ENCODE results near the gene FBXO39. TPM values are rescaled to one million over a fixed set of nuclear protein-coding genes. Genes with fewer than 3 reads are reported as not detected.
A peak's percentile ranks its signal among the peaks of the same experiment; 100 is the strongest.
"Not testable (repeated sequence)": the region's sequence is repeated elsewhere in the genome, so short reads cannot be mapped to it uniquely, and the experiment has no call there.

FBXO39 gene
- total RNA-seq: not detected in 2 replicates
- long read RNA-seq: 0 reads

DNA sequence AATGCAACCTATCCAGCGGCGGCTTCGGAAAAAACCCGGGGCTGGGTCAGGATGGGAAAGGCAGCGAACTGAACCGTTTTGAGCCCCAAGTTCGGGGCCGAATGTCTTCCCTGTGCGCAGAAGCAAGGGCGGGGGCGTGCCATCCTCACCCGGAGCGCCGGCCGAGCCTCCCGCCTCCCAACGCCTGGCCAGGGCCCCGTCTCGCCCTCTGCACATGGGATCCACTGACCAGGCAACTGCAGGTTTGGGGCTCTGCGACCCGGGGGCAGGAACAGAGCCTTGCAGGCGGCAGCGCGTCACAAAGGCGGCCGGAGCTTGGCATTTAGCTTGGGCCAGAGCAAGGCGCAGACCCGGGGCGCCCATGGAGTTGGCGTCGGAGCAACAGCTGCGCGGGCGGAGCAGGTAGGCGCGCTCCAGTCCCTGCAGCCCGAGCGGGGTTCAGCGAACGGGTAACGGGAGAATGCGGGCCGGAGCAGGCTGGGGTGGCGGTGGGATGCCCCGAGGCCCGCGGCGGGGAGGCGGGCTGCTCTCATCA is at the start of gene FBXO39:
Gene FBXO39 (plus strand): TSS at position 345 of the 535 bp plus-strand sequence. CDS start 3,654 bp downstream, outside the sequence.
- H3K27me3 Mint-ChIP-seq: peaks cover 55% of the 10 kb centered on the region
- H3K36me3 Mint-ChIP-seq (ENCODE audit: insufficient read depth): peaks cover 2% of the 10 kb centered on the region
- peaks cover 7% of the 10 kb centered on the region for H3K4me1 Mint-ChIP-seq (ENCODE audit: low read depth)
- no peak within 1 kb of the TSS for H3K27ac Mint-ChIP-seq
- no peak for DNase-seq (ENCODE audit: low spot score, unreplicated experiment)
- TF ChIP-seq, protein P1, sequence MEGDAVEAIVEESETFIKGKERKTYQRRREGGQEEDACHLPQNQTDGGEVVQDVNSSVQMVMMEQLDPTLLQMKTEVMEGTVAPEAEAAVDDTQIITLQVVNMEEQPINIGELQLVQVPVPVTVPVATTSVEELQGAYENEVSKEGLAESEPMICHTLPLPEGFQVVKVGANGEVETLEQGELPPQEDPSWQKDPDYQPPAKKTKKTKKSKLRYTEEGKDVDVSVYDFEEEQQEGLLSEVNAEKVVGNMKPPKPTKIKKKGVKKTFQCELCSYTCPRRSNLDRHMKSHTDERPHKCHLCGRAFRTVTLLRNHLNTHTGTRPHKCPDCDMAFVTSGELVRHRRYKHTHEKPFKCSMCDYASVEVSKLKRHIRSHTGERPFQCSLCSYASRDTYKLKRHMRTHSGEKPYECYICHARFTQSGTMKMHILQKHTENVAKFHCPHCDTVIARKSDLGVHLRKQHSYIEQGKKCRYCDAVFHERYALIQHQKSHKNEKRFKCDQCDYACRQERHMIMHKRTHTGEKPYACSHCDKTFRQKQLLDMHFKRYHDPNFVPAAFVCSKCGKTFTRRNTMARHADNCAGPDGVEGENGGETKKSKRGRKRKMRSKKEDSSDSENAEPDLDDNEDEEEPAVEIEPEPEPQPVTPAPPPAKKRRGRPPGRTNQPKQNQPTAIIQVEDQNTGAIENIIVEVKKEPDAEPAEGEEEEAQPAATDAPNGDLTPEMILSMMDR (IDR thresholded peaks at IDR 0.05; ENCODE audit: unreplicated experiment): no peak
- H3K4me3 Mint-ChIP-seq (ENCODE audit: low read depth): peak within 1 kb of the TSS; percentile 56
- H3K9me3 Mint-ChIP-seq (ENCODE audit: low read depth): peaks cover 9% of the 10 kb centered on the region

DNA sequence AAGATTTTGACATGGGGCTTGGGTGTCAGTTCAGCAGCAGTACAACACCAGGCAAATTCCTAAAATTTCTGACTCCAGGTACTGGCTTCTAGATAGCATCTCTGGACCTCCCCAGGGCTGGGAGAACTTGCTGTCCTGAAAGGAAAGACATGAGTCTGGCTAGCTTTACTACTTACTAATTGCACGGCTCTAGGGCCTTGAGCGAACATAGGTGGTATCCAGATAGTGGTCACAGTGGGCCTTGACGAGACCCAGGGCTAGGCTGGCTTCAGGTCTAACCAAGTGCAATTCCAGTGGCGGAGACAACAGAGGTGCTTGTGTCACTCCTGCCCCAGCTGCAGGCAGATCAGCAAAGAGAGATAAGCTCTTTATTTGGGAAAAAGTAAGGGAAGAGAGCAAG is 46.5 kb upstream of the FBXO39 start:
- TF ChIP-seq, protein P1 (IDR thresholded peaks at IDR 0.05; ENCODE audit: unreplicated experiment): no peak
- no peaks in the 10 kb centered on the region for H3K9me3 Mint-ChIP-seq (ENCODE audit: low read depth)
- H3K4me1 Mint-ChIP-seq (ENCODE audit: low read depth): no peaks in the 10 kb centered on the region

DNA sequence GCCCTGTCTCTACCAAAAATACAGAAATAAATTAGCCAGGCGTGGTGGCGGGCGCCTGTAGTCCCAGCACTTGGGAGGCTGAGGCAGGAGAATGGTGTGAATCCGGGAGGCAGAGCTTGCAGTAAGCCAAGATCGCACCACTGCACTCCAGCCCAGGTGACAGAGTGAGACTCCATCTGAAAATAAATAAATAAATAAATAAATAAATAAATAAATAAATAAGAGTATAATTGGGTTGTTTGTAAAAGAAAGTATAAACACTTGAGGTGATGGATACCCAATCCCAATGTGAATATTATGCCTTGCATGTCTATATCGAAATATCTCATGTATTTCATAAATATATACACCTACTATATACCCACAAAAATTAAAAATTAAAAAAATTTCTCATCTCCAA is 29.4 kb upstream of the FBXO39 start:
- H3K27ac Mint-ChIP-seq; DNase-seq (ENCODE audit: low spot score, unreplicated experiment); H3K36me3 Mint-ChIP-seq (ENCODE audit: insufficient read depth); H3K4me1 Mint-ChIP-seq (ENCODE audit: low read depth); H3K4me3 Mint-ChIP-seq (ENCODE audit: low read depth); H3K27me3 Mint-ChIP-seq; H3K9me3 Mint-ChIP-seq (ENCODE audit: low read depth): not testable (repeated sequence)

More for the DNA sequence above, 46.5 kb upstream of the FBXO39 start:
- H3K4me3 Mint-ChIP-seq (ENCODE audit: low read depth): no peak overlapping the region
- H3K36me3 Mint-ChIP-seq (ENCODE audit: insufficient read depth): no peaks in the 10 kb centered on the region
- no peak overlapping the region for H3K27ac Mint-ChIP-seq
- DNase-seq (ENCODE audit: low spot score, unreplicated experiment): no peak
- peaks cover 13% of the 10 kb centered on the region for H3K27me3 Mint-ChIP-seq

DNA sequence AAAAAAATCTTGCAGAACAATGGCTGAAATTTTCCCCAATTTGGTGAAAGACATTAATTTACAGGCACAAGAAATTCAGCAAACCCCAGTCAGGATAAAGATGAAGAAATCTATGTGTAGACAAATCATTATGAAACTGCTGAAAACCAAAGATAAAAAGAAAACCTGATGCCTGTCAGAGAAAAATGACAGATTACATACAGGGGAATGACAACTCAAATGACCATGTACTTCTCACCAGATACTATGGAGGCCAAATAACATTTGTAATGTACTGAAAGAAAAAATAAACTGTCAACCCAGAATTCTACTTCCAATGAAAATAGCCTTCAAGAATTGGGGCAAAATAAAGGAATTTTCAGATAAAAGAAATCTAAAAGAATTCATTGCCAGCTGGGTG is 27.4 kb upstream of the FBXO39 start:
- Mint-ChIP-seq H3K27me3 (no peaks in the 10 kb centered on the region), H3K4me3 (ENCODE audit: low read depth) (no peak overlapping the region), H3K9me3 (ENCODE audit: low read depth) (no peaks in the 10 kb centered on the region), H3K27ac (no peak overlapping the region), H3K4me1 (ENCODE audit: low read depth) (no peaks in the 10 kb centered on the region), H3K36me3 (ENCODE audit: insufficient read depth) (no peaks in the 10 kb centered on the region)
- no peak for DNase-seq (ENCODE audit: low spot score, unreplicated experiment)
- TF ChIP-seq, protein P1 (IDR thresholded peaks at IDR 0.05; ENCODE audit: unreplicated experiment): no peak

DNA sequence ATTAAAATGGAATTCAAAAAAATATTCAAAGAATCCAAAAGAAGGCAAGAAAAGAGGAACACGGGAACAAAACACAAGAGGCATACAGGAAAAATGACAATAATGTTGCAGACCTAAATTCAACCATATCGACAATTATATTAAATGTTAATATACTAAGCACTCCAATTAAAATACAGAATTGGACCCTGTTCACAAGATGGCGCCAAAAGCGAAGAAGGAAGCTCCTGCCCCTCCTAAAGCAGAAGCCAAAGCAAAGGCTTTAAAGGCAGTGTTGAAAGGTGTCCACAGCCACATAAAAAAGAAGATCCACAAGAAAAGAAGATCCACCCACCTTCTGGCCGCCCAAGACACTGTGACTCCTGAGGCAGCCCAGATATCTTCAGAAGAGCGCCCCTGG is 26.5 kb upstream of the FBXO39 start:
- Mint-ChIP-seq H3K4me3 (ENCODE audit: low read depth) (no peak overlapping the region), H3K36me3 (ENCODE audit: insufficient read depth) (no peaks in the 10 kb centered on the region), H3K4me1 (ENCODE audit: low read depth) (no peaks in the 10 kb centered on the region), H3K27ac (no peak overlapping the region), H3K27me3 (no peaks in the 10 kb centered on the region), H3K9me3 (ENCODE audit: low read depth) (no peaks in the 10 kb centered on the region)
- TF ChIP-seq, protein P1 (IDR thresholded peaks at IDR 0.05; ENCODE audit: unreplicated experiment): no peak
- no peak for DNase-seq (ENCODE audit: low spot score, unreplicated experiment)

Measured in progenitor cell of endocrine pancreas (in vitro differentiated cells).